SK-N-SH treated with all-trans-retinoic acid at 6 μM for 48 hours (cell line): Measurements from ENCODE around the gene KLHL1.
A peak's percentile ranks its signal among the peaks of the same experiment; 100 is the strongest.

Experiments
- ATAC-seq: fragments of 200-7000 bp; cut with Tn5 transposase; 3 replicates; pipeline ENCODE4 v1.9.1; 2020; ENCODE audit warnings: mild to moderate bottlenecking, moderate library complexity
- ARNTL ChIP-seq: fragments of 450-650 bp; formaldehyde crosslinking; IDR thresholded peaks from 2 replicates; pipeline ENCODE4 v1.5.0; 2020; ENCODE audit warnings: low read depth, mild to moderate bottlenecking, moderate library complexity, borderline replicate concordance
- CREB5 ChIP-seq: fragments of 250-450 bp; sonication (Bioruptor Pico); IDR thresholded peaks from 2 replicates; pipeline ENCODE4 v1.5.1; 2020; ENCODE audit warnings: low read depth, mild to moderate bottlenecking, moderate library complexity
- CSDC2 ChIP-seq: fragments of 250-450 bp; sonication (Bioruptor Pico); IDR thresholded peaks from 2 replicates; pipeline ENCODE4 v1.5.0; 2020; ENCODE audit warnings: mild to moderate bottlenecking, moderate library complexity
- CSRNP3 ChIP-seq: fragments of 250-450 bp; sonication (Bioruptor Pico); IDR thresholded peaks from 2 replicates; pipeline ENCODE4 v1.5.1; 2021; ENCODE audit warnings: mild to moderate bottlenecking, moderate library complexity
- ESRRG ChIP-seq: fragments of 250-450 bp; sonication (Bioruptor Pico); IDR thresholded peaks from 2 replicates; pipeline ENCODE4 v1.6.1; 2021; ENCODE audit warnings: mild to moderate bottlenecking
- GLIS3 ChIP-seq: fragments of 250-450 bp; sonication (Bioruptor Pico); IDR thresholded peaks from 2 replicates; pipeline ENCODE4 v1.5.0; 2020; ENCODE audit warnings: mild to moderate bottlenecking, moderate library complexity
- ISL1 ChIP-seq: fragments of 250-450 bp; sonication (Bioruptor Pico); IDR thresholded peaks from 2 replicates; pipeline ENCODE4 v2.1.2; 2022; ENCODE audit warnings: mild to moderate bottlenecking, moderate library complexity
- PATZ1 ChIP-seq: fragments of 250-450 bp; sonication (Bioruptor Pico); IDR thresholded peaks from 2 replicates; pipeline ENCODE4 v1.8.0; 2020; ENCODE audit warnings: mild to moderate bottlenecking, moderate library complexity, borderline replicate concordance
- PPARA ChIP-seq: fragments of 250-450 bp; sonication (Bioruptor Pico); IDR thresholded peaks from 2 replicates; pipeline ENCODE4 v1.5.0; 2020; ENCODE audit warnings: mild to moderate bottlenecking, borderline replicate concordance
- RARB ChIP-seq: fragments of 250-450 bp; sonication (Bioruptor Pico); IDR thresholded peaks from 2 replicates; pipeline ENCODE4 v1.8.0; 2021; ENCODE audit warnings: mild to moderate bottlenecking, moderate library complexity
- SNAI2 ChIP-seq: fragments of 250-450 bp; sonication (Bioruptor Pico); IDR thresholded peaks from 2 replicates; pipeline ENCODE4 v1.5.0; 2020; ENCODE audit warnings: mild to moderate bottlenecking, moderate library complexity
- TCF4 ChIP-seq: fragments of 250-450 bp; sonication (Bioruptor Pico); IDR thresholded peaks from 2 replicates; pipeline ENCODE4 v1.8.0; 2021; ENCODE audit warnings: mild to moderate bottlenecking, moderate library complexity, borderline replicate concordance
- TSHZ2 ChIP-seq: fragments of 250-450 bp; sonication (Bioruptor Pico); IDR thresholded peaks from 2 replicates; pipeline ENCODE4 v1.5.0; 2020; ENCODE audit warnings: mild to moderate bottlenecking, moderate library complexity
- ZC3H10 ChIP-seq: fragments of 250-450 bp; sonication (Bioruptor Pico); IDR thresholded peaks from 2 replicates; pipeline ENCODE4 v1.5.1; 2021; ENCODE audit warnings: mild to moderate bottlenecking, moderate library complexity
- ZFP3 ChIP-seq: fragments of 250-450 bp; sonication (Bioruptor Pico); IDR thresholded peaks from 2 replicates; pipeline ENCODE4 v1.5.0; 2020; ENCODE audit warnings: mild to moderate bottlenecking, moderate library complexity
- ZNF565 ChIP-seq: fragments of 450-650 bp; formaldehyde crosslinking; conservative IDR thresholded peaks from 2 replicates; pipeline ENCODE4 v1.5.0; 2020; ENCODE audit warnings: low read depth, mild to moderate bottlenecking, moderate library complexity
- ZNF70 ChIP-seq: fragments of 450-650 bp; formaldehyde crosslinking; IDR thresholded peaks from 2 replicates; pipeline ENCODE4 v1.5.0; 2020; ENCODE audit warnings: mild to moderate bottlenecking, moderate library complexity
- ZNF8 ChIP-seq: fragments of 450-650 bp; formaldehyde crosslinking; IDR thresholded peaks from 2 replicates; pipeline ENCODE4 v1.5.0; 2020; ENCODE audit warnings: mild to moderate bottlenecking, moderate library complexity

The KLHL1 gene

GRCh38 chr13:69820180-69820579 lies 288.1 kb downstream of the KLHL1 start:
- no peak; the same call in 2 of the 3 replicates for ATAC-seq
- no peak for TF ChIP-seq PPARA
- peak; percentile 77; the same call in 1 of the 2 replicates for TF ChIP-seq TCF4
- TF ChIP-seq ISL1 (CRISPR knock-in tag), result peak; percentile 77
- TF ChIP-seq ESRRG, result 0 out of 2 replicates have a peak, but pooled peaks have one; percentile 59
- TF ChIP-seq TSHZ2 (CRISPR knock-in tag), result peak; percentile 96
- no peak for TF ChIP-seq ZFP3 (CRISPR knock-in tag)
- TF ChIP-seq RARB (CRISPR knock-in tag), result peak; percentile 25; the same call in 1 of the 2 replicates

GRCh38 chr13:69817333-69817869 lies 290.9 kb downstream of the KLHL1 start:
- ATAC-seq, result no peak
- TF ChIP-seq ISL1 (CRISPR knock-in tag) (peak; percentile 76), TCF4 (peak; percentile 22; the same call in 1 of the 2 replicates), PATZ1 (CRISPR knock-in tag) (0 out of 2 replicates have a peak, but pooled peaks have one; percentile 20), ARNTL (CRISPR knock-in tag) (no peak)

GRCh38 chr13:69809152-69809551 lies 299.1 kb downstream of the KLHL1 start:
- ATAC-seq, result no peak; the same call in 2 of the 3 replicates
- TF ChIP-seq ZFP3 (CRISPR knock-in tag) (no peak), ARNTL (CRISPR knock-in tag) (no peak), ZNF70 (CRISPR knock-in tag) (no peak), ZNF565 (CRISPR knock-in tag) (no peak), TSHZ2 (CRISPR knock-in tag) (no peak), CSRNP3 (CRISPR knock-in tag) (no peak), ZC3H10 (CRISPR knock-in tag) (no peak), PATZ1 (CRISPR knock-in tag) (no peak), SNAI2 (no peak), ZNF8 (CRISPR knock-in tag) (no peak), GLIS3 (CRISPR knock-in tag) (no peak), CREB5 (no peak), RARB (CRISPR knock-in tag) (no peak), TCF4 (no peak), ISL1 (CRISPR knock-in tag) (no peak), CSDC2 (CRISPR knock-in tag) (no peak)
